HK-2 (cell line): ENCODE measurements around the gene EIF4E2.
A peak's percentile ranks its signal among the peaks of the same experiment; 100 is the strongest.

ENCODE experiments used
- DNase-seq: peaks from one replicate; pipeline ENCODE4 v3.0.0-alpha.2; 2018; ENCODE audit not compliant: unreplicated experiment

EIF4E2 gene, protein sequence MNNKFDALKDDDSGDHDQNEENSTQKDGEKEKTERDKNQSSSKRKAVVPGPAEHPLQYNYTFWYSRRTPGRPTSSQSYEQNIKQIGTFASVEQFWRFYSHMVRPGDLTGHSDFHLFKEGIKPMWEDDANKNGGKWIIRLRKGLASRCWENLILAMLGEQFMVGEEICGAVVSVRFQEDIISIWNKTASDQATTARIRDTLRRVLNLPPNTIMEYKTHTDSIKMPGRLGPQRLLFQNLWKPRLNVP

DNA sequence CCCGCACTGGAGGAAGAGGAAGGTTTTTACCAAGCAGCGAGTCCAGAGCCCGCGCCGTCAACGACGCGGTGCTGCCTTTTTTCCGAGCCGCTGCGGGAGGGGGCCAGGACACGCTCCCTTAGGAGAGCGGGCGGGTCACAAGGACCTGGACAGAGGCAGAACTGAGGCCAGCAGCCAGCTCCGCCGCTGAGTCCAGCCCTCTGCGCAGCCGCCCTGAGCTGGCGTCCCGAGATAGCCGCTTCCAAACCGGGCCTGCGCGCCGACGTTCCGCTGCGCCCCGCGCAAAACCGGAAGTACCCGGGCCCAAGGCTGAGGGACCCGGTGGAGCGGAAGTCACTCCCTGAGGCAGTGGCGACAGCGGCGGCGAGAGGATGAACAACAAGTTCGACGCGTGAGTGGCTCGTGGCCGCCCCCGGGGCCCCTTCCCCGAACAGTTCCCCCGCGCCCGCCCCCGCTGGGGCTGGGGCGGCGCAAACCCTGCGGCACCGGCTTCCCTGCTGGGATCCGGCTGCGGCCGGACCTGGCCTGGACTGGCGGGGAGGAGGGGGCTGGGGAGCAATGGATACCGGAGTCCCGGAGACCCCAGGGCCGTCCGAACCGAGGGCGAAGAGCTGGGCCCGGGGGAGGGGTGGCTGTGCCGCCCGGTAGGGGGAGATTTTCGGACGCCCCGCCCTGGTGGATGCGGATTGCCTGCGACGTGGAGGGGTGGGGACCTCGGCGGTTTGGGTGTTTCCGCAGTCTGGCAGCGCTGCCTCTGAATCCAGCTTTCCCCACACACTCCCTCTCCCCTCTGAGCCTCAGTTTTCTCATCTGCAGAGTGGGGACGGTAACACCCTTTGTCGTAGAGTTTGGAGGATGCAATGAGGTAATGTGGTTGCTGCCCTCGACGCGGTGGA, at the start of gene EIF4E2, which contains the start of gene TIGD1:
Gene EIF4E2, plus strand, starts transcription at position 336 of the 896 bp plus-strand sequence. Its CDS starts 36 bp downstream, at position 372.
Gene TIGD1, minus strand, starts transcription at position 204 of the 896 bp plus-strand sequence. CDS start 675 bp downstream, outside the sequence.
- DNase-seq, result peak; percentile 95

DNA sequence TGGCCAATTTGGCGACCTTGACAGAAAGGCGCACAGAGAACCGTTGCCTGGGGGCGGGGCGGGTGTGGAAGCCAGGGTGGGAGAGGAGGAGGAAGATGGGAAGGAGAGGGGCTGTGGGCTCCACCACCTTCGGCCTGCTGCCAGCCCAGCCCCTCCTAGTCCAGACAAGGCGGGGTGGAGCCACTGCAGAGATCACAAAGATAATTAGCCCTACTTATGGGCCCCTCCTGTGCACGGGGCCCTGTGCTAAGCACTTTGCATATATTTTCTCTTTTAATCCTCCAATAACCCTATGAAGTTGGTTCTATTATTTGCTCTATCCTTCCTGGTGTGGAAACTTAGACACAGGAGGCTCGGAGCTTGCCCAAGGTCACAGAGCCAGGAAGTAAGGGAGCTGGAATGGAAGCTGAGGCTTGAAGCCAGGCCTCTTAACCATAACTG, 49.1 kb upstream of the EIF4E2 start:
- no peak for DNase-seq

DNA sequence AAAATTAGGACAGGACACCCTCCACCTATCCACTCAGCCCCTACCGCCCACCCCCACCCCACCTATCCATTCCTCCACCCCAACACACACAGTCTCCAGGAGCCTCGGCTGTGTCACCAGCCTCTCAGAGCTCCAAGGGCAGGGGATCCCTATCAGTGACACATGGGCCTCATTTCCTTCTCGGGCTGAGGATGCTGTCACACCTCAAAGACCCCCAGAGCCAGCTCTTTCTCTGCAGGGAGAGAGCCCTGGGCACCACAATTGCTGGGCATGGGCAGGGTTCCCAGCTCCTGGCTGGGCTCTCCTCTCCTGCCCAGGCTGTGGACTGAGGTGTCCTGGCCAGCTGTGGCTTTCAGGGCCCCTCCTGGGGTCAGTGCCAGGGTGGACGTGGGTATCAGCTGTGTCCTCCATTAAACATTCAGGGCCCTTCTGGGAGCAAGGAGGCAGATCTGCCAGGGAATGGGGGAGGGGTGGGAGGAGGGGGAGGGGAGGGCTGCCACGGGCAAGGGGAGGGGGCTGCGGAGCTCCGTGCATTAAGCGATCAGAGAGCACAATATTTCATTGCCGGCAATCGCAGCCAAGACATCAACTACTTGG, 48.6 kb upstream of the EIF4E2 start:
- DNase-seq, result no peak

DNA sequence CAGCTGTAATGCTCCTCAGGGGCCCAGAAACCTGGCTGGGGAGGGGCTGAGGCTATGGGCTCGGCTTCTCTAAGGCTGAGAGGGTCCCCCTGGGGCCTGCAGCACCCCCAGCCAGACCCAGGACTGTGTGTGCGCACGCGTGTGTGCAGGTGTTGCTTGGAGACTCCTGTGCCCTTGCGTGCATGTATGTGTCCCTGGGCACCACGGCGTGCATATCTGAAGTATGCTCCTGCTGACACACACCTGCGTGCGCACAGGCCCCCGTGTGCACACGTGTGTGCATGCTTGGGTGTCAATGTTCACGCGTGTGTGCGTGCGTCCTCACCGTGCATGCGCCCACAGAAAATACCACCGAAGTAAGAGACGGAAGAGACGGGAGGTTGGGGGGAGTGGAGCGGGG, 48.0 kb upstream of the EIF4E2 start:
- no peak for DNase-seq

DNA sequence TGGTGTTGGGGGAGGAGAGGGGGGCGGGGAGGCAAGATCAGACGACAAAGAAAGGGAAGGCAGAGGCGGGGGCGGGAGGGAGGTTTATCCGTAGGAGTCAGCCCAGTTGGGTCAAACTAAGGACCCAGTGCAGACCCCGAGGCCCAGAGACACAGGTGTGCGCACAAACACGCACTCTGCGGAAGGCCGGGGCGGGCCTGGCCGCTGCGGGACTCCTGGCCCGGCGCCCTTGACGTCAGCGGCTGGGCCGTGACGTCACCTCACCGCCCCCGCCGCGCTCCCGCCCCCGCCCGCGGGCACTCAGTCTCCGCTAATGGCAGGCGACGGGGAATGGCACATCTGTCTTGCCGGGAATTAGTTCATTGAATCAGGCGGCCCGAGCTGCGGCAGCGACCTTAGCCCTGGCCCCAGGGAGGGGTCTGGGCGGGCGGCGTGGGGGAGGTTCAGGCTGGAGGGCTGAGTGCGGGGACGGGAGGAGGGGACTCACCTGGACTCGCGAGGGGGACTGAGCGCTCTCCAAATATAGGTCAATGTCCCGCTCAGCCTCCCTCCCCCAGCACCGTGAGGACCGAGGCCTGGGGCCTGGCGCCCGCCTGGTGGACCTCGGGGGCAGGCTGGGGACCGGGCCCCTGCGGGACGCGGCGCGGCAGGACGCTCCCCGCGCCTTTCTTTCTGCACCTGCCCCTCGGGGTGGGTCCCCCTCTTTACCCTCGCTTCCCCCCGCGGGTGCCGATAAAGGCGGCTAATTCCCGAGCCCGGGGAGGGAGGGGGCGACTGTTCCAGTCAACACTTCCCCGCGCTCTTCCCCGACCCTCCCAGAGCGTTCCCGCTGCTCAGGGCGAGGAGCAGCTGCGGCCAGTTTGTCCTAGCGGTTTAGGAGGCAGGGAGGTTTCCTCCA, 47.3 kb upstream of the EIF4E2 start:
- DNase-seq, result no peak

DNA sequence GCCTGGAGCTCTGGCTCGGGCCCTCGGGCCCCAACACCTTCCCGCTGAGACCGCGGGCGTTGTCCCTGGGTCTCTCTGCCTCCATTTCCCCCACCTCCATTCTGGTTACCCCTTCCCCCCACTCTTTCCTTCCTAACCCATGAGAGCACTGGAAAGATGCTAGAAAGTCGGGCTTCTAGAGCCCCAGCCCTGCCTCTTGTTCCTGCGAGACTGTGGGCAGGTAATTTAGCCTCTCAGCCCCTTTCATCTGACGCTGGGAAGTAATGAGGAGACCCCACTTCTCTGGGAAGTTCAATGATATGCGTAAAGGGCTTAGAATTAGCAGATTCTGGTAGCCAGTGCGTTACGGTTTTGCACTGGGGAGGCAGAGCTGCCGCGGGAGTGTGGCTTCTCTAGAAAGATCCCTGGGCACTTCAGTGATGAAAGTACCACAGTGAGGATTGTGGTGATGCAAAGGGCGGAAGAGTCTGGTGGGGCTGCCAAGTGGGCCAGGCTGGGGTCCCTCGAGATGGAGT, 46.6 kb upstream of the EIF4E2 start:
- no peak for DNase-seq

DNA sequence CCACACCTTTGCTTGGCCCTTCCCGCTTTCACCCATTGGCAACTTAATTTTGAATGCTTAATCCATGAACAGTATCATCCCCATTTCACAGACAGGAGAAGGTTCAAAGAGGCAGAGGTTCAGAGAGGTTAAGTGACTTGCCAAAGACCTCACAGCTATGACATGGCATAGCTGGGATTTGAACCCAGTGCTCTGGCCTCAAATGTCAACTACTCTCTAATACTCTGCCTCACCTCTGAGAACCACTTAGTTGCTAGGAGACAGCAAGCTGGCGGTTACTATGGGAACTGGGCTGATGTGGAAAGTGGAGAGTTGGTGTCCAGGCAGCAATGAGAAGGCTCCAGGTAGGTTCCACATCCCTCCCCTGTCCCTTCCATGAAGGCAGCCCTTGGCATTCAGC, 46.1 kb upstream of the EIF4E2 start:
- no peak for DNase-seq

DNA sequence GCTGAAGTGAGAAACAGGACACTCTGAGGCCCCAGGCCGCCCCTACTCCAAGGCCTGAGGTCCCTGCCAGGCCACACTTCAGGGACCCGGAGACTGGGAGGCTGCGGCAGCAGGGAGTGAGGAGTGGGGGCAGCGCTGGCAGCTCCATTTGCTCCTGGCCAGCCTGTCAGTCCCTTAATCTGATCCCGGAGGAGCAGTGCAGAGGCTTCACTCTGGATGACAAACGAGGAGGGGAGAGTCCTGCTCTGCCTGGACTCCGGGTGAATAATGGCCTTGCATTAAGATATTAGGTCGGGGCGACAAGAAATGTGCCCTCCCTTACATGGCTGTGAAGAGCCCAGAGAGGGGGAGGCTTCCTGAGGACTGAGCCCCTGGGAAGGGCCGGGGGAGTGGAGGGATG, 44.6 kb upstream of the EIF4E2 start:
- no peak for DNase-seq

DNA sequence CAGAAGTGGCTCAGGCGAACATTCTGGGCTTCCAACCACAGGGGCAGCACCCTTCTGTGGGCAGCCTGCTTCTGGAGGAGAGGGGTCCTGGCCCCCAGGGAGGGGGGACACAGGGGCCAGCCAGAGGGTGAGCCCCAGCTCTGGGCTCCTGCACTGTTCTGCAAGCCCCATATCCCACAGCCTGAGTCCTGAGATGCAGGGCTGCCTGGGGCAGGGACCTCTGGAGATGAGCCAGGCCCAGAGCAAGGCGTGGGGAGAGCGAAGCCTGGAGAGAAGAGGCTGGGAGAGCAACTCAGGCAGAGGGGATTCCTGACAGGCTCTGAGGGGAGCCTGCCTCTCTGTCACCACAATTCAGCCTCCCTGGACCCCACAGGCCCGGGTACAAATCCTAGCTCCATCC, 43.8 kb upstream of the EIF4E2 start:
- no peak for DNase-seq

DNA sequence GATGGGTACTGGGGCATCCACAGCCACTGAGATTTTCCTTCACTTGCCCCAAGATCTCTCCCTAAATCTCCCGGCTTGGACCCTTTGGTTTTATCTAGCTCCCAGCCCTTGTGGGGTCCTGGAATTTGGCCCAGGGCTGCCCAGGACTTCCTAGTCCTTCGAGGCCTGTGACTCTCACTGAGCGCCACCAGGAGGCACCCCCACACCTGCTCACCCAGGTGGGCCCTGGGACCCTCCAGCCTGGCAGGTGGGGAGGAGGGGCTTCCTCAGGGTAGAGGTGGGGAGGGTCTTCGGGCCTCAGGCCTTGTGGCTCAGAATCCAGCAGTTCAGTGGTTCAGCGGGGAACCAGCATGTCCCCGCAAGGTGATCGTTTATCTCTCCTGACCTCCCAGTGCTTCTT, 42.2 kb upstream of the EIF4E2 start:
- DNase-seq, result no peak

DNA sequence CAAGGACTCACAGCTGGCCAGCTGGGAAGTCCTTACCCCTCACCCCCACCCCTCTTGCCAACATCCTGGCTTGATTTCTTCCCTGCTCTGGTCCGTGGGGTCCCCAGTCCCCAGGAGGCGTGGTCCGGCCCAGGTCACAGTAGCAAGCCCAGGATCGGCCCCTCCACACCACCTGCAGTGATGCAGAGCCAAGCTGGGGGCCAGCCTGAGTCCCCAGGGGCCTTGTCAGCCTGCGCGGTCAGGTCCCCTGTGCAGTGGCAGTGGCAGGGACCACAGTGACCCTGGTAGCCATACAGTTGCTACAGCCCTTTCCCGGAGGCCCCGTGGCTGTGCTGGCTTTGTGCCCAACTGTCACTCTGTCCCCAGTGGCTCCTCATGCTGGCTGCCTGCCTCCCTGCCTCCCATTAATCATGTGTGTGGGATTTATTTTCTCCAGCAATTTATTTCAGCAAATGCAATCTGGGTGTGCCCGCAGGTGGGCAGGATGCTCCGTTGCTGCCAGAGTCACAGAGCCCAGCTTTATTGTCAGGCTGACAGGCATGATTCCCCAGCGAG, 39.1 kb upstream of the EIF4E2 start:
- DNase-seq, result no peak

DNA sequence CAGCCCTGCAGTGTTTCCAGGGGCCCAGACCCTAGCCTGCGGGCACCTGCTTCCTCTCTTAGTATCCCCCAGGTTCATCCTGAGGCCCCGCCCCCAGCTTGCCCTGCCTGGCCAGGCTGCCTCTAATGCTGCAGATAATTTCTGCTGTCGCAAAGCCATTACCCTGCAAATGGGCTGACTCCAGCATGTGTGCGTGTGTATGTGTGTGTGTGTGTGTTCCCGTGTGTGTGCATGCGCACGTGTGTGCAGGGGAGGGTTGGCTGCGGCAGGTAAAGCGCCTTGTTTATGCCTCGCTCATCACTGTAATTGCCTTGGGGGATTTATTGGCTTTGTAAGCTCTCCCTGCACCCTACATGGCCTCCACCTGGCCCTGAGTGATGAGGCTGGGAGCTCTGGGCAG, 37.9 kb upstream of the EIF4E2 start:
- DNase-seq, result no peak

DNA sequence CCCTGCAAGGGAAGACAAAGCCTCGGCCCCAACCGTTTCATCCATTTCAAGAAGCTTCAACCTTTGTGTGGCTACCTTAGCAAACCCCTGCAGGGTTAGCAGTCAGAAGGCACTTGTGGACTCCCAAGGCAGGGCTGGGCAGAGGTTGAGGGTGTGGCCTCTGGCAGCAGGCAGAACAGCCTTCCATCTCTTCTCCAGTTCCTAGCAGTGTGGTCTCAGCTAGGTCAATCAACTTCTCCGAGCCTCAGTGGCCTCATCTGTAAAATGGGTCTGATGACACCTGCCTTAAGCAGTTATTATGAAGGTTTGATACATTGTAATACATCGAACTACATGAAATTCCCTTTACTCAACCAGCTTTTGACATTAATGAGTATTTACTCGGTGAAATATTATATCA, 37.1 kb upstream of the EIF4E2 start:
- no peak for DNase-seq

DNA sequence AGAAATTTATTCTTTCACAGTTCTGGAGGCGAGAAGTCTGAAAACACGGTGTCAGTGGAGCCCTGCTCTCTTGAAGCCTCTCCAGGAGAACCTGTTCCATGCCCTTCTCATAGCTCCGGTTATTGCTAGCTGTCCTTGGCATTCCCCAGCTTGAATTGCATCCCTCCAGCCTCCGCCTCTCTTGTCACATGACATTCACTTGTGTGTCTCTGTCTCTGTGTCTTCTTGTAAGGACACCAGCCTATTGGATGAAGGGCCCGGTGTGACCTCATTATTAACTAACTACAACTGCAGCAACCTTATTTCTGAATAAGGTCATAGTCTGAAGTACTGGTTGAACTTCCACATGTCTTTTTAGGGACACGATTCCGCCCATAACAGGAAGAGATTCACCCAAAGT, 34.9 kb upstream of the EIF4E2 start:
- no peak for DNase-seq

DNA sequence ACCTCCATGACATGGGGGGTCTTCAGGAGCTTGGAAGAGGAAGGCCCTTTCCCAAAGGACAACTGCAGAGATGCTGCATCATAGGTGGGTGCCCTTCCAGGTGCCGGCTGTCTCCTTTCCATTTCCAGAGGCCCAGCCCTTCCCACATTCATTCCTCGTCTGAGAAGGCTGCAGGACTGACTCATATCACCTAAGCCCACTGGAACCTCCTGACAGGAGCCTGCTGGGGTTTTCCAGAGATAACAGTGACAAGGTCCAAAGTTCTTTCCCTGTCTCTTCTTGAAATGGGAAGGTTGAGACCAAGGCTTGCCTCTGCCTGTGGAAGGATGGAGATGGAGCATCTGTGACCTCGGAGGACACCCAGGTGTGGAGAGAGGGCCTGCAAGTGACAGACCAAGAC, 33.9 kb upstream of the EIF4E2 start:
- no peak for DNase-seq

DNA sequence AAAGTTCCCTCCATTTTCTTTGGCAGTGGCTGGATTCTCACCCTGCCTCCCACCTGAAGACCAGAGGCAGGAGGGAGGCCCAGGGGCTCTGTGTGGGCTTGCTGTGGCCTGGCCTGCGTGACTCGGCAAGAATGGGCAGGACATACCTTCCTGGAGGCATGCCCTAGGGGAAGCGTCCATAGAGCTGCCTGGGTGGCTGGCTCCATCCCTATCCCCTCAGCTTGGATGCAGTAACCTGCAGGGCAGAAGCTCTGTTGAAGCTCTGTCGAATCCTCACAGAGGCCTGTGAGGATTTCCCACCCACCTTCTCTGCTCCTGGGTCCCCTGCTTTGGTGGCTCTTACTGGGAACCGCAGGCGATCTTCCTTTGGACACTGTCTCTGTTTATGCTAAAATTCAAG, 31.6 kb upstream of the EIF4E2 start:
- DNase-seq, result no peak

DNA sequence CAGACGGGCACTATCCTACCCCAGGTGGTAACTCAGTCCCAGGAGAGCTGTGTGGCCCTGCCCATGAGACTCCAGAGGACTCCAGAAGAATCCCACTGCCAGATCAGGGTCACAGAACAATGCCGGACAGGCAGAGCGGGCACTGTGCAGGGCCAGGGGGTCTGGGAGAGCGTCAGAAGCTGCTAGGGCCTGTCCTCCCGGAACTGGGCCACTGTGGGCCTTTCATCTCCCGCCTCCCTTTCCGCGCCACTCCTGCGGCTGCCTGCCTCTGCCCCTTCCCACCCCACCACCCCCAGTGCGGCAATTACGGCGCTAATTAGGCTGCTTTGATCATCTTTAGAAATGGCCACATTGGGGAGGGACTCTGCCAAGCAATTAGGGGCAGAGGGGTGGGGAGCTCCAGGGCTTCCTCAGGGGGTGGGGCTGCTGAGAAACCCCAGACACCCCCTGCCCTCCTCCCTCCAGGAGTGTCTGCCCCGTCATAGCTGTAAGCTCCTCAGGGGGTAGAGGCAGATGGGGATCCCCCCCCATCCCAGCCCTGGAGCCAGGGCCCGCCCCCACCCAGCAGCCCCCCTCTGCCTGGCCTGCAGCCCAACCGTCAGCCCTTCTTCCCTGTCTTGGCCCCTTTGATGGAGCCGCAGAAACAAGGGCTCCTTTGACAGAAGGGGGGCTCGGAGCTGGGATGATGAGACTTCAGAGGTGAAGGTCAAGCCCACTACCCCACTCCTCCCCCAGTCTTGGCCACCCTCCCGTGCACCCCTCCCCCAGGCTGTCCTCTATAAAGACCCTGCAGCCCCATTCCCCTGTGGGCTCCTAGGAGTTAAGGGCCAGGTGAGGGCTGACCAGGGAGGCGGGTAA, 30.7 kb upstream of the EIF4E2 start, which contains the start of gene PRSS56:
Gene PRSS56, plus strand, starts transcription at position 808 of the 858 bp plus-strand sequence. CDS start 211 bp downstream, outside the sequence.
- DNase-seq, result no peak

DNA sequence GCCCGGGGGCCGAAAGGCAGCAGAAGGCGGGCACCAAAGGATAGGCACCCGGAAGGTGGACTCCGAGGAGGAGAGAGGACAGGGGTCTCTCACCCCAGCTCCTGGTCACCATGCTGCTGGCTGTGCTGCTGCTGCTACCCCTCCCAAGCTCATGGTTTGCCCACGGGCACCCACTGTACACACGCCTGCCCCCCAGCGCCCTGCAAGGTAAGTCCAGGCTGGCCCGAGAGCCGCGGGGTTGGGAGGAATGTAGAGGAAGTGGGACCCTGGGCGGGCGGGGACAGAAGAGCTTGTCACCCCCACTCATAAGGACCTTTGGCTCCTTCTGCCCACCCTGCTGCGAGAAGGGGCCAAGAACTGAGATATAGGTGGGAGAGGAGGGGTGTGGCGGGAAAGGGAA, 30.0 kb upstream of the EIF4E2 start:
- DNase-seq, result no peak

DNA sequence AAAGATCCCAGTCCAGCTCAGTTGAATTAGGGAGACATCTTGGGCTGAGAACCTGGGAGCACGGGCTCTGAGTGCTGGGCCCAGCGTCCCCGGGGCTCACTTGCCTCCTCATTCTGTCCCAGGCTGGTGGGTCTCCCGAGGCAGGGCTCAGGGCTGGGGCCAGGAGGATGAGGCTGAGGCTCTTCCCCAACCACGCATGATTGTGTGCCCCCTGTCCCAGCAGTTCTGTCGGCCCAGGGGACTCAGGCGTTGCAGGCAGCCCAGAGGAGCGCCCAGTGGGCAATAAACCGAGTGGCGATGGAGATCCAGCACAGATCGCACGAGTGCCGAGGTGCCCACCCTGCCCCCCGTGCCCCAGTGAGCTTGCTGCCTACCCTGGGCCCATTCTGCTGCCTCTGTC, 29.4 kb upstream of the EIF4E2 start:
- DNase-seq, result no peak
